Spleen (tissue), 11 donors: ENCODE data around the gene EYS. TPM values are rescaled to one million over a fixed set of nuclear protein-coding genes. Genes with fewer than 3 reads are reported as not detected.

Source experiments
- DNase-seq: peaks from one replicate; pipeline ENCODE4 v3.0.0-alpha.2; 2020
- H3K27ac ChIP-seq, 8 donors: fragments of 200-600 bp; sonication (generic) in 7 of 8; 1 replicate in 4 of 8; 2 replicates in 4 of 8; pipeline versions ENCODE4 v1.5.0 to v1.8.0; 2016 to 2021; ENCODE audit warnings: inconsistent platforms in 4 of 8, mild to moderate bottlenecking in 4 of 8, moderate library complexity in 1 of 8
- H3K27me3 ChIP-seq, 7 donors: fragments of 200-600 bp; sonication (generic) in 6 of 7; replicated peaks in 1 of 7; 1 replicate in 4 of 7; 2 replicates in 3 of 7; pipeline versions ENCODE4 v1.5.0 to v1.8.0; 2016 to 2021; ENCODE audit warnings: inconsistent platforms in 3 of 7, mild to moderate bottlenecking in 1 of 7
- H3K36me3 ChIP-seq, 6 donors: fragments of 200-600 bp; sonication (generic) in 5 of 6; 1 replicate in 4 of 6; 2 replicates in 2 of 6; pipeline versions ENCODE4 v1.5.0 to v1.8.0; 2016 to 2021; ENCODE audit warnings: inconsistent platforms in 2 of 6
- H3K4me1 ChIP-seq, 6 donors: fragments of 200-600 bp; sonication (generic) in 5 of 6; 1 replicate in 3 of 6; 2 replicates in 3 of 6; pipeline versions ENCODE4 v1.5.0 to v1.8.0; 2016 to 2021; ENCODE audit warnings: inconsistent platforms in 3 of 6
- H3K4me3 ChIP-seq, 8 donors: fragments of 200-600 bp; sonication (generic) in 7 of 8; 1 replicate in 4 of 8; 2 replicates in 4 of 8; pipeline versions ENCODE4 v1.5.0 to v1.8.0; 2016 to 2021; ENCODE audit warnings: inconsistent platforms in 4 of 8, mild to moderate bottlenecking in 4 of 8, moderate library complexity in 2 of 8
- H3K9me3 ChIP-seq, 8 donors: fragments of 200-600 bp; sonication (generic) in 7 of 8; 1 replicate in 4 of 8; 2 replicates in 4 of 8; pipeline versions ENCODE4 v1.5.0 to v1.8.0; 2016 to 2021; ENCODE audit warnings: inconsistent platforms in 4 of 8
- CTCF ChIP-seq, 11 experiments: fragments of 200-600 bp in 7 of 11; fragments of 450-650 bp in 4 of 11; sonication (generic) in 4 of 11; IDR thresholded peaks in 8 of 11; conservative IDR thresholded peaks in 3 of 11; 1 replicate in 7 of 11; 2 replicates in 4 of 11; pipeline versions ENCODE4 v1.4.0 to v1.8.0; 2016 to 2021; ENCODE audit warnings: antibody characterized with exemption in 11 of 11, inconsistent platforms in 4 of 11, mild to moderate bottlenecking in 1 of 11
- POLR2A ChIP-seq, 3 donors: fragments of 450-650 bp; IDR thresholded peaks; one replicate each; pipeline ENCODE4 v1.5.1; 2017; ENCODE audit warnings: antibody characterized with exemption in 3 of 3, mild to moderate bottlenecking in 1 of 3
- POLR2AphosphoS5 ChIP-seq, 3 donors: sonication (generic); formaldehyde crosslinking; IDR thresholded peaks; one replicate each; pipeline ENCODE4 v1.5.1; 2017; ENCODE audit warnings: antibody characterized with exemption in 3 of 3
- WGBS, 5 donors: extraction: QIAGEN DNeasy Blood & Tissue Kit in 3 of 5; methylation state at CpG; one replicate each; pipeline versions ENCODE4 v1.1.5 to v1.1.7; 2013 to 2018; 5-methylcytosine and 5-hydroxymethylcytosine counted together
- intact Hi-C: fragments of 100-400 bp; cut with DNase I; formaldehyde crosslinking; loops from one replicate; pipeline ENCODE4 v1.15.0; 2023; ENCODE audit warnings: low total_unique reads
- polyA plus RNA-seq, 3 donors: library from polyadenylated mRNA; stranded (reverse); fragments of 200-250 nt; gene quantifications; one replicate each; pipeline ENCODE4 v1.2.1, GENCODE V29; 2013
- total RNA-seq, 7 donors: library from RNA; depleted of rRNA in 3 of 7; stranded (reverse); fragments of >200 nt in 3 of 7; fragmentation: NEBNext Ultra II Directional in 4 of 7; extraction: Animal tissue kit (Norgen Biotek cat#: 25700) in 4 of 7; gene quantifications; one replicate each; pipeline versions ENCODE4 v1.1.0 to v1.2.1, GENCODE V29; 2016 to 2021
- donor health status: healthy with polysubstance abuse.
- donor health status: DM: no; HTN: no; CAD: no; lungs with moderate emphysema.
- donor health status: DM: no; HTN: no; CAD: no.
- donor health status: Bipolar disorder and iron deficiency.
- donor health status: healthy.
- donor health status: DM: no; HTN: no; CAD: no.
- donor health status: DM: yes; HTN: yes; CAD: no.

Gene EYS
- total and polyA plus RNA-seq, 10 donors, result under 0.01 to 0.72 (median 0.28) TPM; not detected in 5

- 82 to 90% (median 85%) methylated on average over 2 of the region's 2 CpGs for WGBS, 5 donors
- Histone ChIP-seq H3K27me3 (no peaks in the 10 kb centered on the region), H3K4me1 (no peaks in the 10 kb centered on the region), H3K36me3 (no peaks in the 10 kb centered on the region), H3K9me3 (no peaks in the 10 kb centered on the region), H3K4me3 (no peak overlapping the region), H3K27ac (no peak overlapping the region)
- intact Hi-C loops, result no loop called here
- no peak for DNase-seq
- TF ChIP-seq POLR2A (IDR thresholded peaks at IDR 0.05) (no peak), POLR2AphosphoS5 (IDR thresholded peaks at IDR 0.05) (no peak), CTCF (IDR thresholded peaks at IDR 0.05 in 8 of 11, conservative IDR thresholded peaks at IDR 0.05 in 3 of 11) (no peak)
Measured at GRCh38 chr6:64145658-64146057, 1561.4 kb downstream of the EYS start.

- intact Hi-C loops, result no loop called here
- 69 to 79% (median 73%) methylated on average over 2 of the region's 2 CpGs for WGBS, 5 donors
- no peak for DNase-seq
- Histone ChIP-seq H3K4me3 (no peak overlapping the region), H3K4me1 (no peaks in the 10 kb centered on the region), H3K27ac (no peak overlapping the region), H3K27me3 (no peaks in the 10 kb centered on the region), H3K9me3 (no peaks in the 10 kb centered on the region), H3K36me3 (no peaks in the 10 kb centered on the region)
- no peak for TF ChIP-seq POLR2A (IDR thresholded peaks at IDR 0.05)
- TF ChIP-seq POLR2AphosphoS5 (IDR thresholded peaks at IDR 0.05), result no peak
- TF ChIP-seq CTCF (IDR thresholded peaks at IDR 0.05 in 8 of 11, conservative IDR thresholded peaks at IDR 0.05 in 3 of 11), result no peak
Measured at GRCh38 chr6:64143101-64143500, 1563.9 kb downstream of the EYS start.

GRCh38 chr6:64141680-64142079, 1565.3 kb downstream of the EYS start:
- H3K27ac ChIP-seq, result no peak overlapping the region
- WGBS, 5 donors, result 88 to 97% (median 90%) methylated on average over 2 of the region's 2 CpGs
- intact Hi-C loops, result no loop called here

More at GRCh38 chr6:64141680-64142079, 1565.3 kb downstream of the EYS start:
- H3K4me3 ChIP-seq, result no peak overlapping the region
- no peaks in the 10 kb centered on the region for H3K9me3 ChIP-seq
- H3K4me1 ChIP-seq, result no peaks in the 10 kb centered on the region
- H3K36me3 ChIP-seq, result no peaks in the 10 kb centered on the region
- no peaks in the 10 kb centered on the region for H3K27me3 ChIP-seq
- TF ChIP-seq CTCF (IDR thresholded peaks at IDR 0.05 in 8 of 11, conservative IDR thresholded peaks at IDR 0.05 in 3 of 11) (no peak), POLR2AphosphoS5 (IDR thresholded peaks at IDR 0.05) (no peak), POLR2A (IDR thresholded peaks at IDR 0.05) (no peak)
- DNase-seq, result no peak
